Stimulated activated CD8-positive, alpha-beta memory T cell treated with anti-CD3 and anti-CD28 coated beads, Interleukin-7, amount 100 ng/mL, for 48 hours (primary cell): ENCODE results near the gene CXCR6.

Experiments used
- DNase-seq, 2 donors: peaks; one replicate each; pipeline ENCODE4 v3.0.0-alpha.2; 2020; ENCODE audit warnings: low read depth in 1 of 2; ENCODE audit errors: extremely low read depth in 1 of 2

Gene CXCR6

DNA sequence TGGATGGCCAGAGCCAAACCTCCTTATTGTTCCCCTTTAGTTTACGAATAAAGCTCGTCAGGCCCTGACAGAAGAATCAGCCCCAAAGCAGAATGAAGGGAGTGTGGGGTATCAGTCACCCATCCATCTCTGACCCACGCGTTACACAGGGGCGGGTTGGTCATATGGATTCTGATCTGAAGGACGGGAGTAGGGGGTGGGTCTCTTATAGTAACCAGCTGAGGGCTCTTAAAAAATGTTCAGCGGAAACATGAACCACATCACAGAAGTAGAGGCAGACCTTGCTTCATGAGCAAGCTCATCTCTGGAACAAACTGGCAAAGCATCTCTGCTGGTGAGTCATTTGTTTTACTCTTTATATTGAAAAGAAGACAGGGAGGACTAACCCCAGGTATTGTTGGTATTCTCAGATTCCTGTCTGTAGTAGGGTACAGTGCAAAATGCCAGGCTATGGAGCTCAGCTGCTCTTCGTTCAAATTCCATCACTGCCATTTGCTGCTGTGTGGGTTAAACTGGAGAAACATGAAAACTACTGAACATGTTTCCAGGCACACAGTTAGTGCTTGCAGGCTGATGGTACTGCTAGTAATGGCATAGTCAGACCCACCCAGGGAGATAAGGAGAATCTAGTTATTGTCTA is at the start of gene CXCR6:
Gene CXCR6, plus strand, starts transcription at position 258 of the 640 bp plus-strand sequence. CDS start 3,018 bp downstream, outside the sequence.
- peak in 1 of 2 donors; percentile 55 for DNase-seq

DNA sequence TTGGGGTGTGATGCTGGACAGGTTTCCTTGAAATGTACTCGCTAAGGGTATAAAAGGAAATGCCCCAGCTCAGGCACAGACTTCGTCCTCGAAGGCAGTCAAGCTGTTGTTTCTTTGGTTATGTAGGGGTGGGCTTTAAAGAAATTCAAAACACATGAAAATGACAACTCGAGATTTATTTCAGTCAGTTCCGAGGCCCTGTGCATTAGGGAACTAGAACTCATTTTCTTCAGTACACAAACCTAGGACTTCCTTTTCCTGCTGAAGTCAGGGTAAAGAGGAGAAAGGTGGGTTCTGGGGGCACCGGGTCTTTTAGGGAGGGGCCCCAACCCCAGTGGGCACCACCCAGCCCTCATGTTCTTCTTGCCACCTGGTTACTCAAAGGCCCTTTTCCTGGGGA is 49.2 kb upstream of the CXCR6 start:
- DNase-seq: no peak

DNA sequence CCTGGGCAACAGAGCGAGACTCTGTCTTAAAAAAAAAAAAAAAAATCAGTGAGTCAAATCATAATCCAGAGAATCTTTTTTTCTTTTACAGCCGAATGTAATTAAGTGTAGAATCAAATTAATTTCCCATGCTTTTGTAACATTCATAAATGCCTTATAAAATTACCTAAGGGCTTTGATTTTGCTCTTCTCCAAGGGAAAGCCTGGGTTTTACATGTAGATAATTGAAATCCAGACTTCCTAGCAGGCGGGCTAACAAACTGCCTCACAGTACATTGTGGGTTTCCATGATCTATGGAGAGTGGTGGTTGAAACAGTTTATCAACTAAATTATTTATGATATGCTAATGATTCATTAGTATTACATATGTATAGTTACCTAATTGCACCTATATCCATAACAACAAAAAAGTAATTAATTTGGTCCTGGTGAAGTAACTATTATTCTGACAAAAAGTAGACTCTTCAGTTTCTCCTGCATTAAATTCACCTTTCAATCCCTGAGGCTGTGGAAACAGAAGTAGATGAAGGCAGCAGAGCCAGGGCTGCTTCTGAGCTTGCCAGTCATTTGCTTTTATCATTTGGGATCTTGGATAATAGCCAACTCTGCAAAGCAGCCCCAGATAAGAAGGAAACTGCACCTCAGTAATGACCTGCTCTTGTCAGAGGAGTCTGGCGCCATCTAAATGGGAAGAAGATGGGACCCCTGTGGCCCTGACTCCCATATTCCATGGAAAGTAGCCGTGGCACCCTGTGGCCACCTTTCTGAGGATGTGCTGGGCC is 47.4 kb upstream of the CXCR6 start:
- no peak for DNase-seq

DNA sequence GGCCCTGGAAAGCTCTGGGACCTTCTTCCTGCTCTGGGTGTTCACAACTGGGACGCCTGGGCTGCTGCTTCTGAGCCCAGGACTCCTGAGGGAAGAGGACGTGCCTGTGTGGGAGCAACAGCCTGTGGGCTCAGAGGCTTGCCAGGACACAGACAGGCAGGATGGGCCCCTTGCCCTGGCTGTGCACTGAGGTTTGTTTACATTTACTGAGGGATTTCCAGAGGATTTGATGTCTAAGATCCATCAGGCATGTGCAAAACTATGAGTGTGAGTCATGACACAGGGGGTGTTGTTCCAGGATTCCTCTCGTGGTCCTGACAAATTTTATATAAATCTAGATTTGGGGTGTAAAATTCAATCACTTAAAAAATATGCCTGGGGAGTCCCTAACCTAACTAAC is 46.3 kb upstream of the CXCR6 start:
- no peak for DNase-seq

DNA sequence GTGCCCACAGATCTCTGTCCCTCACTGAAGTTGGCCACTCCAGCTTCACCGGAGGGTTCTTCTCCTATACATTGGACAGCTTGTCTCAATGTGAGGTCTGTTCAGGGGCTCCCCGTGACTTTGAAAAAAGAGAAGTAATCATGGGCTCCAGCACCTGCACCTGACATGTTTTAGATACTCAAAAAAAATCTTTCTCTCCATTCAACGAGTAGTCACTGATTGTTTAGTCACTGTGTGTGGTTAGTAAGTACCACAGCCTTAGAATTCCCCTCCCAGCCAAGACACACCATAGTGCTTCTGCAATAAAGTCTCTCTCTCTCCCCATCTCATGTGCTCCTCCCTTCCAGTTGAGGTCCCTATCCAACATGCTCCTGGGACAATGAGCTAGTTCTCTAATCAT is 38.3 kb upstream of the CXCR6 start:
- no peak for DNase-seq

DNA sequence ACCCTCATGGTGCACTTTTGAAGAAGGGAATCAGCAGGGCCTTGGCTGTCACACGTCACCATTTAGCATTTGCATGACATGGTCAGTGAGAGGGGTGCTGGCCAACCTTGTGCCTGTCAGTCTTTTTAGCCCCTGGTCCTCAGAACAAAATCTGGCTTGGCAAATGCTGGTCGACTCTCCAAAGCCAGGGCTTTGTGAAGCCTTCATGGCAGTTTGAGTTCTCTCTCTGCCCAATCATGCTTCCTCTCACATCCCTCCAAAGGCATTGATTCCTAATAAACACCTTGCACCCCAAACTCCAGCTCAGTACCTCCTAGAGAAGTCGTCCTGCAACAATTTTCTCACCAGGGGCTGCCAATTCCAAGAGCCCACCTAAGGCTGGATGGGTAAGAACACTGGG is 37.5 kb upstream of the CXCR6 start:
- no peak for DNase-seq

DNA sequence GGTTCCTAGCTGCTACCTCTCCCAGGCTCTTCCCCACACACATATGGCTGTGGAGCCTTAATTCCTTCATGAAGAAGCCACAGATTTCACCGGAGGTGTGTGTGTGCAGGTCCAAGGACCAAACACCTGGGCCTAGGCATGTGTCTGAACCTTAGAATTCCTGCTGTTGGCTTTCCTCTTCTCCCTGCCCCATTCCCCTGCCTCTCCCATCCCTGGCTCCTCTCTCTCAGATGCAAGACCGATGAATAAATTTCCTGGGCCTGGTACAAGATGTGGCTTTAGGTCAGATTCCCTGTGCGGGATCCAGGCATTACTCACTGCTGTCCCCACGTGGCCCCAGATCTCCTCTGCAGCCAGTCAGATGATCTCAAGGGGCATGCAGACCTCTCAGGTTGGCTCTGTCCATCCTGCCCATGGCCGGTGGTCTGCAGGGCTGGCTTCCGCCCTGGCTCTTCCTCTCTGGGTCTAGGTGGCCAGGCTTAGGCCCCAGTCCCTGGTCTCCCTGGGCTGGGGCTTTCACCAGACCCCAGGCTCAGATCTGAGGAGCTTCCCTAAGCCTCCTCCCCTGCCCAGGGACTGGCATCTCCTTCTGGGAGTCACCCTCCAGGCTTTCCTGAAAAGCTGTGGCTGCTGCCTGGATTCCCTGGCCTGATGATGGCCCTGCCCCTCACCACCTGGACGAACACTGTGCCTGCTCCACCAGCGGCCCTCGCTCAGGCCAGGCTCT is 36.4 kb upstream of the CXCR6 start:
- no peak for DNase-seq

DNA sequence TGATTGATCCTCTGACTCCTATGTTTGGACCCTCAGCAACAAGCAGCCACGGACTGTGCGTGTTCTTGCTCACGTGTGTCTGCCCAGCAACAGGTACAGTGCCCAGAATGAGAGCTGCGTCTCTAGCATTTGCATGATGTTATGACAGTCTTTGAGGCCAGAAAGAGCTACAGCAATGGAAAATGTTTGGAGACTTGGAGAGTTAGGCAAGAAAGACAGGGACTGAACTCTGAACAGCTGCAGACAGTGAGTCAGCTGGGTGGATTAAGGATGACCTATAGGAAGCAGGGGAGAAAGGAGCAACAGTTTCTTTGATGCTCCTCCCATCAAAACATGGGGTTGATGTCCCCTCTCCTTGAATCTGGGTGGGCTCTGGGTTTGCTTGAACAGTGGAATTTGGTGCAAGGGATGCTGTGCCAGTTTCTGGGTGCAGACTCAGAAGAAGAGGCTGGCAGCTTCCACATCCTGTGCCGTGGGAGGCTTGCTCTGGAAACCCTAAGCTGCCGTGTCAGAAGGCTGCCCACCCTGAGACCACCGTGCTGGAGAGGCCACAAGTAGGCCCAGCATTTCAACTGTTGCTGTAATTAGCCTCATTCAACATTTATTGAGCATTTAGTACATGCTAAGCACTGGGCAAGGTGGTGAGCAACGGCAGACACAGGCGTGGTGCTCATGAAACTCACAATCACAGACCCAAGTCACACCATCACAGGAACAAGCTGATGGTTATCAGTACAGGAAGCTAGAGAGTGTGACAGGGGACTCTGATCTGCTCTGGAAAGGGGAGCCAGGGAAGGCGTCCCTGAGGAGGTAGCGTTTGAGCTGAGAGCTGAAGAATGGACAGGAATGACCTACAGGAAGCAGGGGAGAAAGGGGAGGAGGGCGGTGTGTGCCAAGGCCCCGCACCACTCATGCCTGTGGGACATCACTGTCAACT is 35.2 kb upstream of the CXCR6 start:
- no peak for DNase-seq

DNA sequence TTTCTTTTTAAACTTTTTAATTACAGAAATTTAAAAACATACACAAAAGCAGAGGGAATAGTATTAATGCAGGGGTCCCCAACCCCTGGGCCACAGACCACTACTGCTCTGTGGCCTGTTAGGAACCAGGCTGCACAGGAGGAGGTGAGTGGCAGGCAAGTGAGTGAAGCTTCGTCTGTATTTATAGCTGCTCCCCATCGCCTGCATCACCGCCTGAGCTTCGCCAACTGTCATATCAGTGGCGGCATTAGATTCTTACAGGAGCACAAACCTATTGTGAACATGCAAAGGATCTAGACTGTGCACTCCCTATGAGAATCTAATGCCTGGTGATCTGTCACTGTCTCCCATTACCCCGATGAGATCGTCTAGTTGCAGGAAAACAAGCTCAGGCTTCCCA is 34.5 kb upstream of the CXCR6 start:
- DNase-seq: no peak

DNA sequence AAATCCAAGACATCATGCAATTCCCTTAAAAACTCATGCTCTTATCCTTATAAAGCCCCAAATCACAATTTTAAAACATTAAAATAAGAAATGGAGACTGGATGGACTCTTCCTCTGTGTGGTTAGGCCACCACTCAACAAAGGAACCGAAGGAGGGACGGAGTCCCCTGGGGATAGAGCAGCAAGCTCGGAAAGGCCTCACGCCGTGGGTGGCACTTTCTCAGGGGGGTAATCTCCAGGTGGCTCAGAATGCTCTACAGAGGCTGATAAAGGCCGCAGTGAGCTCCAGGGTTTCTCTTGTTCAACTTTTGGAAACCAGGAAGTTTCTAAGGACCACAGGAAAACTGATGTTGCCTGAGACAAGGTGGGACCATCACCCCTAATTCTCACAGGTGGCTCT is 33.7 kb upstream of the CXCR6 start:
- DNase-seq: no peak

DNA sequence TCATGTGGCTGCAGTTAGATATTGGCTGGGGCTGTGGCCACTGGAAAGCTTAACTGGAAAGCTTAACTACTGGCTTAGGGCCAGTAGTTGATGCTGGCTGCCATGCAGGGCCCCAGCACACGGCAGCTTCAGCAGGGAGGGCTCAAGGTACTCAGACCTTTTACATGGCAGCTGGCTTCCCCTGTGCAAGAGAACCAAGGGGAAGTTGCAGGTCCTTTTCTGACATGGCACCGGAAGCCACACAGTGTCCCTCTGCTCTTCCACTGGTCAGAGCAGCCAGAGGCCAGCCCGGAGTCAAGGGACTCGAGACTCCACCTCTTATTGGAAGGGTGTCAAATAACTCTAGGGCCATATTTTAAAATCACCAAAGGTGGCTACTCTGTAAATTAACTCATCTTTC is 32.4 kb upstream of the CXCR6 start:
- DNase-seq: no peak

DNA sequence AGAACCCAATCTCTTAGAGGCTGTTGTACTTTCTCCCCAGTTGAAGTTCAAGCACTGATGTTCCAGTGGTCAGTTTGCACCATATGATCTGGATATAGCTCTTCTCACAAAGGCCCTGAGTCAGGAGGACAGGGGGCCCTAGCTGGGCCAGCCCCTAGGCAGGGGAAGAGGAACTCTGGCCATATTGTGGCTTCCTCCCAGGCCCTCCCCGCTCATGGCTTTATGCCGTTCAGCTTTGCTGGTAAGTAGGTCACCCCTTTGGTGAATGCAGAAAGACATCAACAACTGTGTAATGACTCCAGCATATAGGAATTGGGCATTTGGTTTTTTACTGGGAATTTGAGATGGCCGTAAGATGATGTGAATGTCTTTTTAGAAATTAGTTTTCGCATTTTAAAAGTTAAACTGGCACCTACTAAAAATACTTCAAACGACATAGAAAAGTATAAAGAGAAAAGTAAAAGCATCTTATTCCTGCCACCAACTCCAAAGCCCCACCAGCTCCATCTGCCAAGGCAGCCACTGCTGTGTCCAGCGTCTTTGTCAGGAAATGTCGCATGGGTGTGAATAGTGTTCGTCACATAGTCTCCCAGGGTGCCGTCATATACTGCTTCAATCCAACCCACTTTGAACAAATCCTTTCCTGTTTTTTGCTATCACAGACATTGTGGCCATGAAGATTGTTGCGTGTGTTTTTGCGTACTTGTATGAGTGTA is 31.6 kb upstream of the CXCR6 start:
- no peak for DNase-seq

DNA sequence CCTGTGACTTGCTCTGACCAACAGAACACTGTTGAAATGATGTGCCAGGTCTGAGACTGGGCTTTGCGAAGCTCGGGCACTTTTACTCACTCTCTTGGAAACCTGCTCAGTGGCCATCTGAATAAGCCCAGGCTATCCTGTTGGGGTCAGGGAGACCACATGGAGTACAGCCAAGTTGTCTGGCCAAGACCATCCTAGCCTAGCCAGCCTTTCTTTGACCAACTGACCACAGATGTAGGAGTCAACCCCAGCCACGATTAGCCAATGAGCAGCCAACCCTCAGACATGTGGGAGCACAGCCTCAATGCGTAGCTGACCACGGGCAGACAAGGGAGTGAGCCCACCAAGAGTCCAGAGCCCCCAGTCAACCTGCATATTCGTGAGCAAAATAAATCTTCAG is 30.8 kb upstream of the CXCR6 start:
- DNase-seq: no peak

DNA sequence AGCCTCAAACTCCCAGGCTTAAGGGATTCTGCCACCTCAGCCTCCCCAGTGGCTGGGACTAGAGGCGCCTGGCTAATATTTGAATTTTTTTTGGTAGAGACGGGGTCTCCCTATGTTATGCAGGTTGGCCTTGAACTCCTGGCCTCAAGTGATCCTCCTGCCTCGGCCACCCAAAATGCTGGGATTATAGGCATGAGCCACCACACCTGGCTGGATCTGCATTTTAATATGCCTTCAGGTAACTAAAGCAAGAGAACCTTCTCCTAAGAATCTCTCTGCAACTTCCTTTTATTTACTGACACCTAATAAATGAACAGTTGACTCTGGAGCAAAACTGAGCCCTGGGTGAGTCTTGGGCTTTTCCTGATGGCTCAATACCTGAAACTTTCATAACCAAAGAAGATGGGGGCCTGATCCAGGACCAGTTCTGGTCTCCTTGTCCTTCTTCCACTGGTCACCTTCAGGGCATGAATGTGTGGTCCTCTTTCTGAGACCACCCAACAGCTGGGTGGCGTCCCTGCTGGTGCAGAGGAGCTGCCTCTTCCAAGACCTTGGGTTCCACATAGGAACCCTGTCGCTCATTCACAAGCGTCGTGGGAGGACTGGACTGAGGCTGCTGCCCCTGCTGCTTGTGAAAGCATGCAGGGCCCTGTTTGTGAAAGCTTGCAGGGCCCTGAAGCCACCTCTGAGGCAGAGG is 28.8 kb upstream of the CXCR6 start:
- no peak for DNase-seq

DNA sequence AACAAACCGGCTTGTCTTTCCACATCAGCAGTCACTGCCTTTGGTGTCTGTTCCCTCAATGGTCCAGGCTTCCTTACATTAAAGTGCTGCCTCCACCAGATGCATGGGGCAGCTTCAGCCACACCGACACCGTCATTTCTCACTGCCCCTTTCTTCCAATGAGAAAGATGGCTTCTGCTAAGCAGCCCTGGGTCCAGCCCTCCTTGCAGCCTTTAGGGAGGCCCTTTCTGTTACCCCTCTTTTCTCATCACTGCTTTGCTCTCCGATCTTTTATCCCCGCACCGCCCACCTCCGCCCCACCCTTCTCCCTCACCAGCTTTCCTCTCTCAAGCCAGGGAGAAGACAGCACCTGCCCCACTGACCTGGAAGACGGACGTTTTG is 28.2 kb upstream of the CXCR6 start:
- DNase-seq: no peak

DNA sequence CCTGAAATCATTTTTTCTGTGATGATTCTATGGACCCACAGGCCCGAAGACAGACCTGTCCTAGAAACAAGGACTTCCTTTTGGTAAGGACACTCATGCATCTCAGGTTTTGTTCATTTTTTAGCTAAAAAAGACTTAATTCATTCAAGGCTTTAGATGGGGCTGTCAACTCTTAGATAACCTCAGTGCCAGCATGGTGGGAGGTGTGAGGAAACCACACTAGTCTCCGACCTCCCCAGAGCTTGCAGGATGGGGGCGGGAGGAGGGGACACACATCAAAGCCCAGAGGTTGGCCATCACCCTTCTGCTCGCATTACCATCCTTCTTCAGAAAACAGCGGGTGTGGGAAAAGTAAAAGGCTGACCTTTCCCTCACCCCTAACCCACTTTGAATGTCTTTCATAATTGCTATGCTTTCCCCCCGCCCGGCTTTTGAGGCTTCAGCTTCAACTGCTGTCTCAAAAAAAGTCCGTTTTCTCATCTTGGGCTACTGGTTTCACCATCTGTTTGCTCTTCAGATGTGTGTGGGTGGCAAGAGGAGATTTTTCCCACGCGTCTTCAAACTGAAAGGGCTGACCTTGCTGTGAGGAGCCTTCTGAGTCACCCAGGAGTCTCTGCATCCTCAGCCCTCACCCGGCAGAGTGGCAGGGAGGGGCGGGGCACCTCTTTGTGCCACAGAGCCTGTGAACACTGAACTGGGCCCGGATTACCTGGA is 27.6 kb upstream of the CXCR6 start:
- DNase-seq: peak; percentile 76 to 85

DNA sequence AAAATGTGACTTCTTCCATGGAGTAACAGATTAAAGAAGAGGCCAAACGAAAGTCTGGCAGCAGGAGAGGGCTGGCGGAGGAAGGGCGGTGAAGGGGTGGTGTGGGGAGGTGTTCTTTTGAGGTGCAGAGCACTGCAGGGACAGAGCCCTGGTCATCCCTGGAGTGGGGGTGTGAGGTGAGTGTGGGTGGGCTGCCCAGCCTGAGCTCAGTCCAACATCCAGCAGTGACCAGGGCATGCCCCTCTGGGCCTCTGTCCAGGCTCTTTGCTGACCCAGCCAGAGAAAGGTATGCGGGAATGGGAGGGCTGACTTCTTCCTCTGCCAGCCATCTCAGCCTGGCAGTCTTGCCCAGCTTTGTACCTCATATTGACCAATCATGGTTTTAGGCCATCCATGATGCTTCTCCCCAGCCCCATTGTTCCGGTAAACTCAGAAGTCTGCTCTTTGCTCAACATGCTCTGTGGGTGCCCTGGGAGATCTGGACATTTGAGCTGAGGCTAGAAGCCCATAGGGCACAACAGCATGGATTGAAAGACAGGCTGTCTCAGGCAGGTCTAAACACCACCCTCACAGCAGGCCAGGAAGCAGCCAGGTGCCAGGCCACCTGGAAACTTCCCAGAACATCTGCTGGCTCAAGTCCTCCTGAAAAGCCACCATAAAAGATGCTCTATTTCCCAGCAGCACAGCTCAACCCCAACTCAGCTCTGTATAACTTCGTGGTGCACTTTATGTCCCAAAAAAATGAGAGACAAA is 25.9 kb upstream of the CXCR6 start:
- DNase-seq: no peak
